K562 (cell line): ENCODE data around the gene PMPCA. TPM values are rescaled to one million over a fixed set of nuclear protein-coding genes. Genes with fewer than 3 reads are reported as not detected.
A peak's percentile ranks its signal among the peaks of the same experiment; 100 is the strongest.

Source experiments
- ARID3B ChIP-seq: fragments of 250-450 bp; sonication (Bioruptor Pico); IDR thresholded peaks from 2 replicates; pipeline ENCODE4 v1.4.0; 2020; ENCODE audit warnings: borderline replicate concordance
- ARNT ChIP-seq, 2 experiments: fragments of 450-650 bp; IDR thresholded peaks; 2 replicates each; pipeline ENCODE4 v1.6.1; 2016; ENCODE audit warnings: mild to moderate bottlenecking in 1 of 2
- BCOR ChIP-seq: fragments of 450-650 bp; IDR thresholded peaks from 2 replicates; pipeline ENCODE4 v1.6.1; 2016
- C11orf30 ChIP-seq: fragments of 450-650 bp; IDR thresholded peaks from 2 replicates; pipeline ENCODE4 v1.6.1; 2016; ENCODE audit warnings: low read depth, mild to moderate bottlenecking
- CBX1 ChIP-seq: sonication (generic); IDR thresholded peaks from 2 replicates; pipeline ENCODE4 v1.6.1; 2016; ENCODE audit warnings: antibody characterized with exemption, low read depth, mild to moderate bottlenecking
- CC2D1A ChIP-seq: fragments of 450-650 bp; IDR thresholded peaks from 2 replicates; pipeline ENCODE4 v1.6.1; 2017; ENCODE audit warnings: mild to moderate bottlenecking
- FOXK2 ChIP-seq, 2 experiments: fragments of 450-650 bp; IDR thresholded peaks in 1 of 2; conservative IDR thresholded peaks in 1 of 2; 2 replicates each; pipeline ENCODE4 v1.6.1; 2016; ENCODE audit warnings: low read depth in 2 of 2, mild to moderate bottlenecking in 1 of 2
- KDM1A ChIP-seq, 2 experiments: fragments of 450-650 bp; IDR thresholded peaks; 2 replicates each; pipeline ENCODE4 v1.6.1; 2016; ENCODE audit warnings: mild to moderate bottlenecking in 2 of 2
- MECOM ChIP-seq: fragments of 250-450 bp; sonication (Bioruptor Pico); IDR thresholded peaks from 2 replicates; pipeline ENCODE4 v1.8.0; 2022; ENCODE audit warnings: inconsistent platforms
- MYNN ChIP-seq, 2 experiments: sonication (generic); formaldehyde crosslinking in 1 of 2; IDR thresholded peaks; 2 replicates each; pipeline versions ENCODE4 v1.5.0 to v1.6.1; 2016 to 2020; ENCODE audit warnings: antibody characterized with exemption in 1 of 2, missing genetic modification reagents in 1 of 2
- NFIC ChIP-seq: fragments of 450-650 bp; IDR thresholded peaks from 2 replicates; pipeline ENCODE4 v1.6.1; 2017; ENCODE audit warnings: mild to moderate bottlenecking, inconsistent platforms
- NRF1 ChIP-seq, 2 experiments: fragments of 450-650 bp; IDR thresholded peaks in 1 of 2; conservative IDR thresholded peaks in 1 of 2; 2 replicates each; pipeline ENCODE4 v1.6.1; 2014; ENCODE audit warnings: mild to moderate bottlenecking in 2 of 2
- PHTF2 ChIP-seq: fragments of 250-450 bp; sonication (Bioruptor Pico); IDR thresholded peaks from 2 replicates; pipeline ENCODE4 v1.5.0; 2021; ENCODE audit warnings: mild to moderate bottlenecking
- PKNOX1 ChIP-seq: fragments of 450-650 bp; IDR thresholded peaks from 2 replicates; pipeline ENCODE4 v1.6.1; 2016
- RAD51 ChIP-seq: fragments of 450-650 bp; IDR thresholded peaks from 2 replicates; pipeline ENCODE4 v1.7.1; 2016; ENCODE audit warnings: low read depth, mild to moderate bottlenecking, borderline replicate concordance
- RBM39 ChIP-seq: fragments of 200-400 bp; formaldehyde crosslinking; optimal IDR thresholded peaks from 2 replicates; pipeline ENCODE3; 2018; ENCODE audit warnings: low read depth, low read length
- SAP30 ChIP-seq: fragments of 200-600 bp; sonication (generic); IDR thresholded peaks from 2 replicates; pipeline ENCODE4 v1.6.1; 2012; ENCODE audit warnings: borderline replicate concordance, low read depth, mild to moderate bottlenecking, moderate library complexity, low read length, control low read depth, inconsistent platforms; ENCODE audit not compliant: insufficient read depth, poor library complexity, severe bottlenecking
- TARDBP ChIP-seq: fragments of 450-650 bp; IDR thresholded peaks from 2 replicates; pipeline ENCODE4 v1.6.1; 2016
- TEAD2 ChIP-seq: fragments of 450-650 bp; IDR thresholded peaks from 2 replicates; pipeline ENCODE4 v1.6.1; 2016; ENCODE audit warnings: missing genetic modification characterization, control low read depth, missing compliant biosample characterization
- THRB ChIP-seq: fragments of 450-650 bp; formaldehyde crosslinking; conservative IDR thresholded peaks from 2 replicates; pipeline ENCODE4 v1.4.0; 2022; ENCODE audit warnings: mild to moderate bottlenecking, missing genetic modification characterization
- ZNF316 ChIP-seq: fragments of 450-650 bp; IDR thresholded peaks from 2 replicates; pipeline ENCODE4 v1.6.1; 2016
- ZNF444 ChIP-seq: fragments of 250-450 bp; sonication (Bioruptor Pico); IDR thresholded peaks from 2 replicates; pipeline ENCODE4 v1.4.0; 2020; ENCODE audit warnings: mild to moderate bottlenecking, moderate library complexity
- ZNF561 ChIP-seq: fragments of 450-650 bp; formaldehyde crosslinking; conservative IDR thresholded peaks from 2 replicates; pipeline ENCODE4 v1.4.0; 2020; ENCODE audit warnings: mild to moderate bottlenecking, moderate library complexity
- ZNF583 ChIP-seq: fragments of 250-450 bp; sonication (Bioruptor Pico); IDR thresholded peaks from 2 replicates; pipeline ENCODE4 v1.4.0; 2020
- polyA plus RNA-seq, 8 experiments: library from polyadenylated mRNA; depleted of rRNA in 4 of 8; stranded (reverse) in 5 of 8; unstranded in 3 of 8; fragments of >200 nt; fragmentation: Nextera tagmentation in 2 of 8; fragmentation: Illumina TruSeq in 1 of 8; extraction: Ambion mirVana in 2 of 8; extraction: Trizol in 1 of 8; gene quantifications; 2 replicates each; pipeline versions ENCODE4 v1.2.1 to v1.2.3, GENCODE V29; 2011 to 2014; ENCODE audit warnings: inconsistent platforms in 1 of 8, missing spikeins in 1 of 8
- total RNA-seq, 7 experiments: library from RNA; depleted of rRNA in 6 of 7; stranded (reverse); fragments of >200 nt in 6 of 7; fragmentation: Illumina TruSeq in 2 of 7; extraction: Trizol in 2 of 7; gene quantifications; 2 replicates each; pipeline versions ENCODE4 v1.2.1 to v1.2.3, GENCODE V29; 2011 to 2021; ENCODE audit warnings: low replicate concordance in 1 of 7

Gene PMPCA
- total and polyA plus RNA-seq, 9 of the 15 experiments (the other 6 are each of a cell fraction or from before 2014, with no cell fraction given) = 23.9 to 143 (median 86.6) TPM

GRCh38 chr9:136439481-136440408 is 29.3 kb downstream of the PMPCA start, which contains the start of gene INPP5E (continued):
- TF ChIP-seq TEAD2 (no peak), MYNN (IDR thresholded peaks at IDR 0.05) (peak; percentile 36; the same call in 1 of the 2 replicates), MYNN (CRISPR knock-in tag; IDR thresholded peaks at IDR 0.05) (no peak), MECOM (CRISPR knock-in tag) (no peak), FOXK2 (conservative IDR thresholded peaks at IDR 0.05 in 1 of 2, IDR thresholded peaks at IDR 0.05 in 1 of 2; ENCODE audit: low read depth in 2 of 2) (no peak), ARNT (IDR thresholded peaks at IDR 0.05) (no peak), CBX1 (peak; percentile 43; the same call in 1 of the 2 replicates), KDM1A (IDR thresholded peaks at IDR 0.05) (no peak), PHTF2 (CRISPR knock-in tag) (no peak), RBM39 (no peak), ZNF444 (CRISPR knock-in tag) (no peak), NRF1 (conservative IDR thresholded peaks at IDR 0.05 in 1 of 2, IDR thresholded peaks at IDR 0.05 in 1 of 2) (no peak), ZNF561 (CRISPR knock-in tag) (no peak), BCOR (no peak), CC2D1A (no peak), NFIC (no peak), ARID3B (CRISPR knock-in tag) (no peak), PKNOX1 (no peak), SAP30 (no peak), ZNF583 (CRISPR knock-in tag) (no peak), THRB (no peak), C11orf30 (no peak), TARDBP (no peak), RAD51 (no peak), ZNF316 (no peak)
